ENCODE data around the gene DOC2B.

The DOC2B gene

DNA sequence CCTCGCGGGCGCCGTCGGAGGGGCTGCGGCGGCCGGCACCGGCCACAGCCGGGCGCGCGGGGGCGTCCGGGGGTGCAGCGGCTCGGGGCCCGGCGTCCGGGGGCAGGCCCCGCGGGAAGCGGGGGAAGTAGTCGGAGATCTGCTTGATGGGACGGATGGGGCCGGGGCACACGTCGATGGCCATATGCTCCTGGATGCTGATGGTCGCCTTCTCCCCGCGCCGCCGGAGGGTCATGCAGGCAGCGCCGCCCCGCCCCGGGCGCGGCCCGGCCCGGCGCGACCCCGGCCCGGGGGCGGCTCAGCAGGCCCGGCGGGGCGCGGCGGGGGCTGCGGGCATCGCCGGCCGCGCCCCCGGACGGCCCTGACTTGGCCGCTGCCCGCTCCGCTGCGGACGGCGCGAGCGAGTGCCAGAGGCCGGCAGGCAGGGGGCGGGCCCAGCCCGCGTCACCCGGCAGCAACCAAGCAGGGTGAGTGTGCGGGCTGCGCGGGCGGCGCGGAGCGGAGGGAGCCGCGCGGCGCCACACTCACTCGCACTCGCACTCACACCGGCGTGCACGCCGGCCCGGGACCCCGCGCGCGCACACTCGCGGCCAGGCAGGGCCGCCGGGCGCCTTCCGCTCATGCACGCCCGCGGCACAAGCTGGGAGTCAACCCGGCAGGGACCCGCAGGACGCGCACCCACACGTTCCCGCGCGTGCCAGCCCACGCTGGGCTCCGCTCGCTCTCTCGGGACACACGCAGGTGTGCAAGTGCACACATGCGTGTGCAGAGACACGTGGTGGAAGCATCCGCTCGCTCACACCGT lies at the start of gene DOC2B:
Gene DOC2B, minus strand, starts transcription at position 406 of the 805 bp plus-strand sequence. Its CDS starts 171 bp downstream, at position 235.
- Histone ChIP-seq H3K36me3 (ENCODE audit: control insufficient read depth in 5 of 5, insufficient read depth in 5 of 5, low read length in 5 of 5) (no peaks in the 10 kb centered on the region), H3K9ac (ENCODE audit: low read length in 5 of 5) (peak within 1 kb of the TSS in 2 of 5 donors; percentile 53 to 56), H3K9me3 (ENCODE audit: control insufficient read depth in 5 of 5, low read length in 5 of 5) (no peaks in the 10 kb centered on the region), H3K4me1 (ENCODE audit: control insufficient read depth in 5 of 5, insufficient read depth in 5 of 5, low read length in 5 of 5) (peaks cover 1 to 47% (median 15%) of the 10 kb centered on the region in 5 donors), H3K27me3 (ENCODE audit: control insufficient read depth in 5 of 5, insufficient read depth in 4 of 5, low read length in 5 of 5) (peaks cover 20 to 42% (median 35%) of the 10 kb centered on the region in 5 donors), H3K4me3 (ENCODE audit: low read depth in 1 of 5, low read length in 5 of 5) (peak within 1 kb of the TSS; percentile 60 to 70 (median 63)), H3K27ac (ENCODE audit: low read depth, low read length) (no peak within 1 kb of the TSS)

DNA sequence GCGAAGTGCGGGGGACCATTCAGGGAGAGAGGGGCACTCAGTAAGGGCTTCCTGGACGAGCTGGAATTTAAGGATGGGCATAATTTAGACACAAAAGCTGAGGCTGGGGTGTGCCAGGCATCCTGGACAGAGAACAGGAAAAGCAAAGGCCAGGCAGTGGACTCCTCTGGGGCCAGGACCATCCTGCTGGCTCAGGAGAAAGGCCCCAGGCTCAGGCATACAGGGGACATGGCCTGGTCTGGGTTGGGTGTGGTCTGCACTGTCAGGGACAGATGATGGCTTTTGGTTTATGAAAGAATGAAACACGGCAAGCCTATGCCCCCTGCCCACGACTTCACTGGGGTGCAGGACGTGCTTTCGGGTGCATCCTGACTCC lies 48.9 kb upstream of the DOC2B start:
- peaks cover 0 to 8% (median 0%) of the 10 kb centered on the region in 5 donors for H3K36me3 ChIP-seq (ENCODE audit: control insufficient read depth in 5 of 5, insufficient read depth in 5 of 5, low read length in 5 of 5)
- H3K9me3 ChIP-seq (ENCODE audit: control insufficient read depth in 5 of 5, low read length in 5 of 5): no peaks in the 10 kb centered on the region
- no peak overlapping the region for H3K9ac ChIP-seq (ENCODE audit: low read length in 5 of 5)
- H3K4me1 ChIP-seq (ENCODE audit: control insufficient read depth in 5 of 5, insufficient read depth in 5 of 5, low read length in 5 of 5): peaks cover 0 to 50% (median 11%) of the 10 kb centered on the region in 5 donors
- H3K27ac ChIP-seq (ENCODE audit: low read depth, low read length): no peak overlapping the region
- no peaks in the 10 kb centered on the region for H3K27me3 ChIP-seq (ENCODE audit: control insufficient read depth in 5 of 5, insufficient read depth in 4 of 5, low read length in 5 of 5)
- H3K4me3 ChIP-seq (ENCODE audit: low read depth in 1 of 5, low read length in 5 of 5): no peak overlapping the region

DNA sequence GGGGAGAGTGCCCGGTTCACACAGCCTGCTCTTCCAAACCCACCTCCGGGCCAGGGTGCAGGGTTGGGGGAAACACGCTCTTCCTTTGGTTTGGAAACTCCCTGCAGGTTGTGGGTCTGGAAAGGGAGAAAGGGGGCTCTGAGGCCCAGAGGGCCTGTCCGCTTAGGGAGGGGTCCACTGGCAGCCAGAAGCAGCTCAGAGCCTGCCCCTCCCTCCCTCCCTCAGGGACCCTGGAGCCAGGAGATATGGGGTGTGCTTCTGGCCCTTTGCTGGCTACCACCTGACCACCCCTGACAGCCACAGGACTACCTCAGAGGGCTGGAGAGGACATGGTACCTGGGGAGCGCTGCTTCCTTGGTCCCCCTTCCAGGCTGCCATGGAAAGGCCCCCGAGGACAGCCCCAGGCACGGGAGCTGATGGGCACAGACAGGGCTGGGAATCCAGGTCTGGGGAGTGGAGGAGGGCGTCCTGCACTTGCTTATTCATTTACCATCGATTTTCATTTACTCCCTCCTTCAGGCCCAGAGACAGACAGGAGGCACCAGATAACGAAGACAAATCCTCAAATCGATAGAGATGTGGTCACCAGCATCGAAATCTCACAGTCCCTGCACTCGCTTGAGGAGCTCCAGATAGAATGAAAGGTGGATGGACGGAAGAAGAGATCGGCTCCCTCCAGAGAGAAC lies 48.4 kb upstream of the DOC2B start:
- Histone ChIP-seq H3K4me3 (ENCODE audit: low read depth in 1 of 5, low read length in 5 of 5) (no peak overlapping the region), H3K27ac (ENCODE audit: low read depth, low read length) (no peak overlapping the region), H3K4me1 (ENCODE audit: control insufficient read depth in 5 of 5, insufficient read depth in 5 of 5, low read length in 5 of 5) (peaks cover 0 to 47% (median 10%) of the 10 kb centered on the region in 5 donors), H3K36me3 (ENCODE audit: control insufficient read depth in 5 of 5, insufficient read depth in 5 of 5, low read length in 5 of 5) (peaks cover 0 to 8% (median 0%) of the 10 kb centered on the region in 5 donors), H3K27me3 (ENCODE audit: control insufficient read depth in 5 of 5, insufficient read depth in 4 of 5, low read length in 5 of 5) (no peaks in the 10 kb centered on the region), H3K9me3 (ENCODE audit: control insufficient read depth in 5 of 5, low read length in 5 of 5) (no peaks in the 10 kb centered on the region), H3K9ac (ENCODE audit: low read length in 5 of 5) (peak overlapping the region in 1 of 5 donors; percentile 37)

DNA sequence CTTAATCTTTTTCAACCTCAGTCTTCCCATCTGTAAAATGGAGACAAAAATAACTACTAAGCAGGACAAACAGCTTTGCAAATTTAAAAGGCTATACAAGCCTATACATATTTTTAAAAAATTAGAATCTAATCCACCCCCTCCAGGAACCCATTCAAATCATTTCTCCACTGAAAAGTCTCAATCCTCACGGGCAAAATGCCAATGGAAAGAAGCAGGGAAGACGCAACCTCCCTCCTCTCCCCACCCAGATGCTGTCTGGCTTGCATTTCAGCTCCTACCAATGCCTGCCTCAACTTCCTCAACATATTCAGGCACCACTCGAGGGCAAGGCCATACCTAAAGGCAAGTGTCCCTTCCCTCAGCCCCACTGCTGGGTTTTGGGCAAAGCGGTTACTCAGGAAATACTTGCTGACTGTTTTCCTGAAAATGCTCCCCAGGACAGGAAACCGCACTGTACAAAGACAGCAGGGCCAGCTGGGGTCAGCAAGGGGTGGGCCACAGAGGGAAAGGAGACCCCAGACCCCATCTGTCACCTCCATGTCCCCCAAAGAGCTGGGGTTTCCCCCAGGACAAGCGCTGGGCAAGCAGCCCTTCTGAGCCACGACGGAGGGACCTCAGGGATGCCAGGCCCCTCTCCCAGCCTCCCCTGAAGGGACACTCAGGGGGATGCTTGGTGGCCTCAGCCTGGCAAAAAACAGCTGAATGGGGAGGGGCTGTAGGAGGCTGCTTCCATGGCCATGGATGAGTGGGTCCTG lies 47.7 kb upstream of the DOC2B start:
- peaks cover 0 to 8% (median 0%) of the 10 kb centered on the region in 5 donors for H3K36me3 ChIP-seq (ENCODE audit: control insufficient read depth in 5 of 5, insufficient read depth in 5 of 5, low read length in 5 of 5)
- no peak overlapping the region for H3K27ac ChIP-seq (ENCODE audit: low read depth, low read length)
- H3K9me3 ChIP-seq (ENCODE audit: control insufficient read depth in 5 of 5, low read length in 5 of 5): no peaks in the 10 kb centered on the region
- H3K4me1 ChIP-seq (ENCODE audit: control insufficient read depth in 5 of 5, insufficient read depth in 5 of 5, low read length in 5 of 5): peaks cover 0 to 45% (median 5%) of the 10 kb centered on the region in 5 donors
- H3K9ac ChIP-seq (ENCODE audit: low read length in 5 of 5): peak overlapping the region in 1 of 5 donors; percentile 32
- no peak overlapping the region for H3K4me3 ChIP-seq (ENCODE audit: low read depth in 1 of 5, low read length in 5 of 5)
- H3K27me3 ChIP-seq (ENCODE audit: control insufficient read depth in 5 of 5, insufficient read depth in 4 of 5, low read length in 5 of 5): no peaks in the 10 kb centered on the region

DNA sequence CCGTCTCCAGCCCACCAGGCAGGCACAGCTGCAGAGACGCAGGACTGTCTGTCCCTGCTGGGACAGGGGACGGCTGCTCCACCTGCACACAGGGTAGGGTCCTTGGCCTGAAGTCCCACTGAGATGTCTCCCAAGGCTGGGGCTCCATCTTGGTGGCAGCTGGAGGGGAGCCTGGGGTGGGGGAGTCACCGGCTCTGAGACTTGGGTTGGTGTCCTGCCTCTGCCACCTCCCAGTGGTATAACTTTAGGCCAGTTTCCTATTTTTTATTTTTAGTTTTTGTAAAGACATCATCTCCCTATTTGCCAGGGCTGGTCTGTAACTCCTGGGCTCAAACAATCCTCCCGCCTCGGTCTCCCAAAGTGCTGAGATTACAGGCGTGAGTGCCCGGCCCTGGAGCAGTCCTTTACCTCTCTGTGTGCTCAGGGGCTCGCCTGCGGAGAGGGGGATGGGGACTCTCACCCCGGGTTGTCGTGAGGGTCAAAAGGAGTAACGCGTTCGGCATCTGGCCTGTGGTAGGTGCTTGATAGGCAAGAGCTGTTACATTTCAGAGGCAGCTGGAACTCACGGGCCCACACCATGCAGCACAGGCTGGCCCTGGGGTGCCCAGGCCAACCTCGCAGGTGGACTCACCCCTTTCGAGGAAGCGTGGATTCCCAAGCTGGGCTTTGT lies 46.6 kb upstream of the DOC2B start:
- H3K9ac ChIP-seq (ENCODE audit: low read length in 5 of 5): no peak overlapping the region

DNA sequence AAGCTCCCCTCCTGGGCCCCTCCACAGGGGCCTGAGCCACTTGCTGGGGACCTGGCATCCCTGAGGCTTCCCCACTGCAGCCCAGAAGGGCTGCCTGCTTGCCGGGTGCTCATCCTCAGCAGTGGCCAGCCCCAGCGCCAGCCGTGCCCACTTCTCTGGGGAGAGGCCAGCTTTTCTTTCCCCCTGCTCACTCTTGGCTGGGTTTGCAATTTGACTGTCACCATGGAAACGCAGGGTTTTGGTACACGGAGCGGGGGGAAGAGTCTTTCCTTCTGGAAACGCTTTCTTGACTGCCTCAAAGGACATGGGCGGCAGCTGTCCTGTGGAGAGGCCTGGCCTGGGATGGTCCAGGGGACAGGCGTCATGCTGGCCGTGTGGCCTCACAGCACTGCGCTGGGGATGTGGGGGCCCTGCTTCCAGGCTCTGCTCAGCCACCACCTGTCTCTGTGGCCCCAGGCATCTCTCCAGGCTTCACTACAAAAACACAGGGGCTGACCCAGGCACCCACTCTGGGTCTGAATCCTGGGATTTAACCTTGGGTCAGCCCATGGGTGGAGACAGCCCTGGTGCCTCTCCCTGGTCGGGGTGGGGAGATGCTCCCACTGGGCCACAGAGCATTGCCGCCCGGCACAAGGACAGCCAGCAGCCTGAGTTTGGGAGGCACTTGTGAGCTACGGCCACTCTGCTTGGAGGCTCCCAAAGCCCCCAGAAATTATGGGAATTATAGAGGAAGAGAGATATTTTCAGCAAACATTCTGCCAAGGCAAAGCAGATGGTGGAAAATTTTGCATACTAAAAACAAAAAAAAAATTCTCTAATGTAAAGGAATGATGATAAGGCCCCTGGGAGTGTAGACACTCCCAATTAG lies 45.9 kb upstream of the DOC2B start:
- Histone ChIP-seq H3K27me3 (ENCODE audit: control insufficient read depth in 5 of 5, insufficient read depth in 4 of 5, low read length in 5 of 5) (no peaks in the 10 kb centered on the region), H3K36me3 (ENCODE audit: control insufficient read depth in 5 of 5, insufficient read depth in 5 of 5, low read length in 5 of 5) (peaks cover 0 to 8% (median 0%) of the 10 kb centered on the region in 5 donors), H3K9me3 (ENCODE audit: control insufficient read depth in 5 of 5, low read length in 5 of 5) (no peaks in the 10 kb centered on the region), H3K4me3 (ENCODE audit: low read depth in 1 of 5, low read length in 5 of 5) (no peak overlapping the region), H3K27ac (ENCODE audit: low read depth, low read length) (no peak overlapping the region), H3K9ac (ENCODE audit: low read length in 5 of 5) (no peak overlapping the region), H3K4me1 (ENCODE audit: control insufficient read depth in 5 of 5, insufficient read depth in 5 of 5, low read length in 5 of 5) (peaks cover 0 to 37% (median 5%) of the 10 kb centered on the region in 5 donors)

More for the DNA sequence above, 46.6 kb upstream of the DOC2B start:
- no peaks in the 10 kb centered on the region for H3K27me3 ChIP-seq (ENCODE audit: control insufficient read depth in 5 of 5, insufficient read depth in 4 of 5, low read length in 5 of 5)
- H3K36me3 ChIP-seq (ENCODE audit: control insufficient read depth in 5 of 5, insufficient read depth in 5 of 5, low read length in 5 of 5): peaks cover 0 to 8% (median 0%) of the 10 kb centered on the region in 5 donors
- H3K4me3 ChIP-seq (ENCODE audit: low read depth in 1 of 5, low read length in 5 of 5): no peak overlapping the region
- no peak overlapping the region for H3K27ac ChIP-seq (ENCODE audit: low read depth, low read length)
- no peaks in the 10 kb centered on the region for H3K9me3 ChIP-seq (ENCODE audit: control insufficient read depth in 5 of 5, low read length in 5 of 5)
- peaks cover 0 to 41% (median 5%) of the 10 kb centered on the region in 5 donors for H3K4me1 ChIP-seq (ENCODE audit: control insufficient read depth in 5 of 5, insufficient read depth in 5 of 5, low read length in 5 of 5)

DNA sequence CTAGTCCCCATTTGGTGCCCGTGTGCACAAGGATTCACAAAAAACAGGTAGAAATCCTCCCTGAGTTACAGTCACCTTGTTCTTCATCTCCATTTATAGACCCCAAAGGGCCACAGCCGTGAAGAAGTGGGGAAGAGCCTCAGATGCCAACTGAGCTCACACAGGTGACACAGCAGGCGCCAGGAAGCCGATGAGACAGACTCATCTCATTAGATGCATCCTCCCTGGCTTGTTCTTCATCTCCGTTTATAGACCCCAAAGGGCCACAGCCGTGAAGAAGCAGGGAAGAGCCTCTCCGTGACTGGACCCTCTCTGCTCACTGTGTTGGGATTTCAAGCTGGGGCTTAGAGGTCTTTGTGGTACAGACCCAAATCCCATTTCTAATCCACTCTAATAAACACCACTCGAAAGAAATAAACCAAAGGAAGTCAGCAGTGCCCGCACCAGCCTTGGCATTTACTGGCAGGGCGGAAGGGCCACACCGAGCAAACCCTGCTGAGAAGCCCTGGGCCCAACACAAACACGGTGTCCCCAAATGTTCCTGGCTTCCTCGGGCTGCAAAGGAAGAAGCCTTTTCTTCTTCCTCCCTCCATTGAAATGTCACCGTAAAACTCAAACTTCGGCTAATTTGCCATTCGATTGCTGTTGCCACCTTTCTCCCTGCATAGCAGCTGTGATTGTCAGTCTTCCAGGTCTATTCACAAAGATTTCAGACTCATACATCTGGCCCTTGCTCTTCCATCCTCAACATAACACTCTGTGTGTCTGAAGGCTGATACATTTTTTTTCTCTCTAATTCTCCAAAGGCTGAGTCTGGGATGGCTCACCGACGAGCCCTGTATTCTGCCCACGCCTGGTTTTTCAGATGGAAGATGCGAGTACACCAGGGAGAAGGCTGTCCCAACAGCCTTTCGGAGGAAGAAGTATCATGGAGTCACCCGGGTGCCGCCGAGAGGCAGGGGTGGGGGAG lies 44.9 kb upstream of the DOC2B start:
- no peaks in the 10 kb centered on the region for H3K9me3 ChIP-seq (ENCODE audit: control insufficient read depth in 5 of 5, low read length in 5 of 5)
- no peak overlapping the region for H3K9ac ChIP-seq (ENCODE audit: low read length in 5 of 5)
- peaks cover 0 to 29% (median 5%) of the 10 kb centered on the region in 5 donors for H3K4me1 ChIP-seq (ENCODE audit: control insufficient read depth in 5 of 5, insufficient read depth in 5 of 5, low read length in 5 of 5)

DNA sequence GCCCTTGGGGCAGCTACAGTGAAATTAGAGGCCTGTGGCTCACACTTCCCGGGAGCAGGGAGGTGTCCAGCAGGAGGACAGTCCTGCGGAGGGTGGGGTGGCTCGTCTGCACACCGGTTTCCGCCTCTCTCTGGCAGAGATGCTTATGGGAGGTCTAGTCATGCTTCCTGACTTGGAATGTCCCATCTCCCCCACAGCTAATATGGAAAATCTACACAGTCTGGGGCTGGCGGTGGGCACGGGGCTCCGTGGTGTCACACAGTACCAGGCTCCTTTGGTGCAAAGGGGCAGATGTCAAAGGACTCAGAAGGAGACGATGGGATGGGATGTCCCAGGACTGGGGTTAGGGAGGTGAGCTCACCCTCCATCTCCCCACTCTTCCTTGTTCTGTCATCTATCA lies 44.1 kb upstream of the DOC2B start:
- no peak overlapping the region for H3K4me3 ChIP-seq (ENCODE audit: low read depth in 1 of 5, low read length in 5 of 5)
- no peaks in the 10 kb centered on the region for H3K9me3 ChIP-seq (ENCODE audit: control insufficient read depth in 5 of 5, low read length in 5 of 5)
- H3K9ac ChIP-seq (ENCODE audit: low read length in 5 of 5): no peak overlapping the region
- H3K36me3 ChIP-seq (ENCODE audit: control insufficient read depth in 5 of 5, insufficient read depth in 5 of 5, low read length in 5 of 5): peaks cover 0 to 8% (median 0%) of the 10 kb centered on the region in 5 donors
- no peaks in the 10 kb centered on the region for H3K27me3 ChIP-seq (ENCODE audit: control insufficient read depth in 5 of 5, insufficient read depth in 4 of 5, low read length in 5 of 5)
- H3K4me1 ChIP-seq (ENCODE audit: control insufficient read depth in 5 of 5, insufficient read depth in 5 of 5, low read length in 5 of 5): peaks cover 0 to 25% (median 5%) of the 10 kb centered on the region in 5 donors
- no peak overlapping the region for H3K27ac ChIP-seq (ENCODE audit: low read depth, low read length)

More for the DNA sequence above, 44.9 kb upstream of the DOC2B start:
- Histone ChIP-seq H3K27me3 (ENCODE audit: control insufficient read depth in 5 of 5, insufficient read depth in 4 of 5, low read length in 5 of 5) (no peaks in the 10 kb centered on the region), H3K4me3 (ENCODE audit: low read depth in 1 of 5, low read length in 5 of 5) (no peak overlapping the region), H3K27ac (ENCODE audit: low read depth, low read length) (no peak overlapping the region), H3K36me3 (ENCODE audit: control insufficient read depth in 5 of 5, insufficient read depth in 5 of 5, low read length in 5 of 5) (peaks cover 0 to 8% (median 0%) of the 10 kb centered on the region in 5 donors)
